Ascending aorta (tissue), 2 donors: ENCODE data around the gene SCN1B. TPM values are rescaled to one million over a fixed set of nuclear protein-coding genes. Genes with fewer than 3 reads are reported as not detected.

Experiments used
- DNase-seq, 2 donors: peaks; one replicate each; pipeline ENCODE4 v3.0.0-alpha.2; 2019; ENCODE audit warnings: low spot score in 2 of 2
- H3K27ac ChIP-seq, 2 donors: fragments of 200-600 bp; sonication (generic); one replicate each; pipeline ENCODE4 v1.5.1; 2016 to 2017; ENCODE audit warnings: mild to moderate bottlenecking in 1 of 2
- H3K27me3 ChIP-seq: fragments of 200-600 bp; sonication (generic); one replicate; pipeline ENCODE4 v1.5.1; 2017
- H3K36me3 ChIP-seq, 2 donors: fragments of 200-600 bp; sonication (generic); one replicate each; pipeline ENCODE4 v1.5.1; 2016
- H3K4me1 ChIP-seq, 2 donors: fragments of 200-600 bp; sonication (generic); one replicate each; pipeline ENCODE4 v1.5.1; 2016 to 2017; ENCODE audit warnings: mild to moderate bottlenecking in 1 of 2
- H3K4me3 ChIP-seq, 2 donors: fragments of 200-600 bp; sonication (generic); one replicate each; pipeline ENCODE4 v1.5.1; 2016 to 2017; ENCODE audit warnings: mild to moderate bottlenecking in 1 of 2
- H3K9me3 ChIP-seq, 2 donors: fragments of 200-600 bp; sonication (generic); one replicate each; pipeline ENCODE4 v1.5.1; 2016
- intact Hi-C: fragments of 100-400 bp; cut with DNase I; formaldehyde crosslinking; loops from one replicate; pipeline ENCODE4 v1.15.1; 2023
- total RNA-seq: library from RNA; depleted of rRNA; stranded (reverse); fragments of >200 nt; gene quantifications from one replicate; pipeline ENCODE4 v1.1.0, GENCODE V29; 2016
- TF ChIP-seq, protein P1 (sequence below), 3 experiments: fragments of 200-600 bp in 2 of 3; fragments of 450-650 bp in 1 of 3; sonication (generic) in 2 of 3; IDR thresholded peaks; one replicate each; pipeline ENCODE4 v1.5.1; 2016 to 2019; ENCODE audit warnings: antibody characterized with exemption in 3 of 3, mild to moderate bottlenecking in 1 of 3, moderate library complexity in 1 of 3

Gene SCN1B
- total RNA-seq, 1 donor from 2014 or later: 20.8 TPM

DNA sequence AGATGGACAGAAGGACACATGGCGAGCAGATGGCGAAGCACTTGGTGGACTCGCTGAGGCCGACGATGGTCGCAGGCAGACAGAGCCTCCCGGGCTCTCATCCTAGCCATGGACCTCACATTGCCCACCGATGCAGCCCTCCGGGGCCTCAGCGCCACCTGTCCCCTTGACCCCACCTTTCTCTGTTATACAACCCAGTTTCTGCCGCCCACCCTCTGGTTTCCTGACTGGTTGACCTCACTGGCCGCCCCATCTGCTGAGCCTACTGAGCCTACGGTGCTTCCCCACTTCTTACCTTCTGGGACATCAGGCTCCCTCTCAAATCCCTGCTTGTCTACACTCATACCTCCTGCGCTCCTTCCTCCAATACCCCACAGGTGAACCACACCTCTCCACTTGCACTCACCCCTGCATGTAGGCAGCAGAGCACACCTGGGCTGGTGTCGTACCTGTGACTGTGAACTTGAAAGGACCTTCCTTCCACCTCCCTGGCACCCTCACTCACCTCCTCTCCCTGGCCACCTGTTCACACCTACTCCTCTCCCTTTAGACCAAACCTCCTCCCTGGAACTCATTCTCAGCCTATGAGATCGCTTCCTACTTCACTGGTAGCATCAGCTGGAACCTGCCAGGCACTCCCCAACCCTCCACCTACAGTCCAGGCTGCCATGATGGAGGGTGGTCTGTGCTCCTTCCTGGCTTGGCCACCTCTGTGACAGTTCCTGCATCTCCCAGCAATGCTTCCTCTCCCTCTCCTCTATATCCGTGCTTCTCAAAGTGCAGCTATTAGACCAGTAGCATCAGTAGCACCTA, 47.3 kb downstream of the SCN1B start:
- Histone ChIP-seq H3K27me3 (no peaks in the 10 kb centered on the region), H3K4me1 (no peaks in the 10 kb centered on the region), H3K36me3 (no peaks in the 10 kb centered on the region), H3K9me3 (no peaks in the 10 kb centered on the region), H3K4me3 (no peak overlapping the region), H3K27ac (no peak overlapping the region)
- intact Hi-C loops: no loop called here
- DNase-seq: no peak
- TF ChIP-seq, protein P1, sequence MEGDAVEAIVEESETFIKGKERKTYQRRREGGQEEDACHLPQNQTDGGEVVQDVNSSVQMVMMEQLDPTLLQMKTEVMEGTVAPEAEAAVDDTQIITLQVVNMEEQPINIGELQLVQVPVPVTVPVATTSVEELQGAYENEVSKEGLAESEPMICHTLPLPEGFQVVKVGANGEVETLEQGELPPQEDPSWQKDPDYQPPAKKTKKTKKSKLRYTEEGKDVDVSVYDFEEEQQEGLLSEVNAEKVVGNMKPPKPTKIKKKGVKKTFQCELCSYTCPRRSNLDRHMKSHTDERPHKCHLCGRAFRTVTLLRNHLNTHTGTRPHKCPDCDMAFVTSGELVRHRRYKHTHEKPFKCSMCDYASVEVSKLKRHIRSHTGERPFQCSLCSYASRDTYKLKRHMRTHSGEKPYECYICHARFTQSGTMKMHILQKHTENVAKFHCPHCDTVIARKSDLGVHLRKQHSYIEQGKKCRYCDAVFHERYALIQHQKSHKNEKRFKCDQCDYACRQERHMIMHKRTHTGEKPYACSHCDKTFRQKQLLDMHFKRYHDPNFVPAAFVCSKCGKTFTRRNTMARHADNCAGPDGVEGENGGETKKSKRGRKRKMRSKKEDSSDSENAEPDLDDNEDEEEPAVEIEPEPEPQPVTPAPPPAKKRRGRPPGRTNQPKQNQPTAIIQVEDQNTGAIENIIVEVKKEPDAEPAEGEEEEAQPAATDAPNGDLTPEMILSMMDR (IDR thresholded peaks at IDR 0.05): no peak

- TF ChIP-seq, protein P1 (IDR thresholded peaks at IDR 0.05): no peak
- no peak for DNase-seq
- Histone ChIP-seq H3K36me3 (no peaks in the 10 kb centered on the region), H3K27me3 (no peaks in the 10 kb centered on the region), H3K27ac (no peak overlapping the region), H3K4me1 (no peaks in the 10 kb centered on the region), H3K9me3 (no peaks in the 10 kb centered on the region), H3K4me3 (no peak overlapping the region)
- intact Hi-C loops: no loop called here
Measured at GRCh38 chr19:35079826-35080225, 49.6 kb downstream of the SCN1B start.

DNA sequence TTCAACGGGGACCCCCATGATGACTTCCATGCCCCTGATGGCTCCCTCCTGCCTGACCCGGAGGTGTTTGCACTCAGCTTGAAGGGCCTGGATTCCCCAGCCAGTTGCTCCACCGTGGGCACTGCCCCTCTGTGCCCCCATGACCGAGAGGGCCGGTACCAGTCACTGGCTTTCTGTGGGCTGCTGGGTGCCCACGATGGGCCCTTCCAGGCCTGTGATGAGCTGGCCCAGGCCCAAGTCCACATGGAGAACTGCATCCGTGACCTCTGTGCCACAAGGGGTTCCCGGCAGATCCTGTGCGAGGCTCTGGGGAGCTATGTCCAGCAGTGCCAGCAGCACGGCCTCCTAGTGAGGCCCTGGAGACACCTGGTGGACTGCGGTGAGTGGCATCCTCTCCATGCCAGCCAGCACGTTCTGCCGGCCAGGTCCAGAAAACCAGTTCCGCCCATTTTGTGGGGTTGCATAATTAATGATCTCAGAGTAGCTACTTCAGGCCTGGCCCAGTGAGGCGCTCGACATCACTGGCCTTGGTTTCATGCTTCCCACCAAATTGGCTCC, 50.4 kb downstream of the SCN1B start:
- intact Hi-C loops: no loop called here
- no peaks in the 10 kb centered on the region for H3K9me3 ChIP-seq
- H3K4me1 ChIP-seq: no peaks in the 10 kb centered on the region
- no peak for DNase-seq
- TF ChIP-seq, protein P1 (IDR thresholded peaks at IDR 0.05): no peak
- H3K27ac ChIP-seq: no peak overlapping the region
- H3K27me3 ChIP-seq: no peaks in the 10 kb centered on the region
- H3K4me3 ChIP-seq: no peak overlapping the region
- H3K36me3 ChIP-seq: no peaks in the 10 kb centered on the region

DNA sequence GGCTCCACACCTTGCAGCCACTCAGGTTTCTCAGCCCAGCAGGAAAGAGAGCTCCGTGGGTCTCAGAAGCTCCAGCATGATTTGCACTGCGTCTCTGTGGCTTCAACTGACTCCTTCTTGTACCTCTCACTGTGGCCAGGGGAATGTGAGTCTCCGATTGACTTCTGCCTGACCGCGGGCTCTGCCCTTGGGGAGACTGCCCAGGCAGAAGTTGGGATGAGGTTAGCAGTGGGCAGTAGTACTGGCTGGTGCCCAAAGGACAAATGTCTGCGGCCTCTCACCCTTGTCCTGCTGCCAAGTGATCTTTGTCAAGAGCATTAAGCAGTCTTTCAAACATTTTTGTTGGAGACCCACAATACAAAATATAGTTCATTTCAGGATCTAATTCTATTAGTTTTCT, 50.9 kb downstream of the SCN1B start:
- Histone ChIP-seq H3K27me3 (no peaks in the 10 kb centered on the region), H3K9me3 (no peaks in the 10 kb centered on the region), H3K36me3 (no peaks in the 10 kb centered on the region), H3K4me3 (no peak overlapping the region), H3K27ac (no peak overlapping the region), H3K4me1 (no peaks in the 10 kb centered on the region)
- TF ChIP-seq, protein P1 (IDR thresholded peaks at IDR 0.05): no peak
- DNase-seq: no peak
- intact Hi-C loops: no loop called here

GRCh38 chr19:35083691-35084508, 53.6 kb downstream of the SCN1B start:
- H3K27me3 ChIP-seq: no peaks in the 10 kb centered on the region
- DNase-seq: no peak
- TF ChIP-seq, protein P1 (IDR thresholded peaks at IDR 0.05): no peak
- no peaks in the 10 kb centered on the region for H3K4me1 ChIP-seq
- H3K27ac ChIP-seq: no peak overlapping the region
- no peaks in the 10 kb centered on the region for H3K36me3 ChIP-seq
- H3K9me3 ChIP-seq: no peaks in the 10 kb centered on the region
- no peak overlapping the region for H3K4me3 ChIP-seq
- intact Hi-C loops: no loop called here
